MM.1S (cell line): Measurements from ENCODE around the gene FGD4.
"Not testable (repeated sequence)": the region's sequence is repeated elsewhere in the genome, so short reads cannot be mapped to it uniquely, and the experiment has no call there.

Experiments used
- DNase-seq: peaks from one replicate; pipeline ENCODE4 v3.0.0-alpha.2; 2015
- H2AFZ ChIP-seq: fragments of 300-600 bp; sonication (generic); 2 replicates; pipeline ENCODE4 v1.6.0; 2016; ENCODE audit warnings: antibody characterized with exemption, low read length
- H3F3A ChIP-seq: fragments of 300-600 bp; sonication (generic); 2 replicates; pipeline ENCODE4 v1.6.1; 2016; ENCODE audit warnings: mild to moderate bottlenecking, antibody characterized with exemption, low read length, moderate library complexity, mixed read lengths; ENCODE audit not compliant: insufficient read depth
- H3K27ac ChIP-seq: fragments of 300-600 bp; sonication (generic); 2 replicates; pipeline ENCODE4 v1.5.1; 2016; ENCODE audit warnings: mild to moderate bottlenecking, low read length
- H3K27me3 ChIP-seq: fragments of 300-600 bp; sonication (generic); replicated peaks from 2 replicates; pipeline ENCODE4 v1.6.0; 2016; ENCODE audit warnings: low read length; ENCODE audit not compliant: insufficient read depth
- H3K36me3 ChIP-seq: fragments of 300-600 bp; sonication (generic); replicated peaks from 2 replicates; pipeline ENCODE4 v1.6.1; 2016; ENCODE audit warnings: mild to moderate bottlenecking, low read length, mixed read lengths; ENCODE audit not compliant: insufficient read depth
- H3K4me1 ChIP-seq: fragments of 300-600 bp; sonication (generic); 2 replicates; pipeline ENCODE4 v1.6.1; 2016; ENCODE audit warnings: low read length, mixed read lengths
- H3K4me2 ChIP-seq: fragments of 300-600 bp; sonication (generic); 2 replicates; pipeline ENCODE4 v1.6.0; 2016; ENCODE audit warnings: low read depth, low read length
- H3K4me3 ChIP-seq: fragments of 300-600 bp; sonication (generic); 2 replicates; pipeline ENCODE4 v1.5.1; 2016; ENCODE audit warnings: low read length, mixed read lengths
- H3K79me2 ChIP-seq: fragments of 300-600 bp; sonication (generic); 2 replicates; pipeline ENCODE4 v1.6.1; 2016; ENCODE audit warnings: mixed run types, low read length, mixed read lengths
- H3K9ac ChIP-seq: fragments of 300-600 bp; sonication (generic); 2 replicates; pipeline ENCODE4 v1.6.1; 2016; ENCODE audit warnings: low read length, mixed read lengths
- H3K9me2 ChIP-seq: fragments of 300-600 bp; sonication (generic); replicated peaks from 2 replicates; pipeline ENCODE4 v1.6.1; 2016; ENCODE audit warnings: mild to moderate bottlenecking, low read length, mixed read lengths; ENCODE audit not compliant: insufficient read depth
- H3K9me3 ChIP-seq: fragments of 300-600 bp; sonication (generic); replicated peaks from 2 replicates; pipeline ENCODE4 v1.6.1; 2016; ENCODE audit warnings: mild to moderate bottlenecking, low read length, mixed read lengths; ENCODE audit not compliant: insufficient read depth
- H4K20me1 ChIP-seq: fragments of 300-600 bp; sonication (generic); 2 replicates; pipeline ENCODE4 v1.6.1; 2016; ENCODE audit warnings: mild to moderate bottlenecking, low read length, moderate library complexity, mixed read lengths; ENCODE audit not compliant: insufficient read depth
- CTCF ChIP-seq: fragments of 300-600 bp; sonication (generic); IDR thresholded peaks from 2 replicates; pipeline ENCODE4 v1.5.1; 2016; ENCODE audit warnings: antibody characterized with exemption, low read length, mixed read lengths
- EZH2 ChIP-seq: fragments of 300-600 bp; sonication (generic); optimal IDR thresholded peaks from 2 replicates; pipeline ENCODE3; 2017; ENCODE audit warnings: low read depth, mild to moderate bottlenecking, antibody characterized with exemption, low read length, mixed read lengths
- EZH2phosphoT487 ChIP-seq: fragments of 300-600 bp; sonication (generic); IDR thresholded peaks from 2 replicates; pipeline ENCODE4 v1.6.1; 2018; ENCODE audit warnings: antibody characterized with exemption, low read length

FGD4 gene

GRCh38 chr12:32559434-32559833 lies 160.1 kb downstream of the FGD4 start:
- H3K27me3 ChIP-seq, result no peaks in the 10 kb centered on the region
- H3F3A ChIP-seq, result peaks cover 35% of the 10 kb centered on the region
- H3K4me3 ChIP-seq, result peak overlapping the region; percentile 39
- peak overlapping the region; percentile 90 for H3K27ac ChIP-seq
- no peaks in the 10 kb centered on the region for H3K9me3 ChIP-seq
- H2AFZ ChIP-seq, result no peak overlapping the region
- peaks cover 77% of the 10 kb centered on the region for H3K79me2 ChIP-seq
- TF ChIP-seq EZH2phosphoT487, result no peak
- no peak for TF ChIP-seq EZH2
- no peak for TF ChIP-seq CTCF
- H3K36me3 ChIP-seq, result peaks cover 9% of the 10 kb centered on the region; the same call in 1 of the 2 replicates
- no peaks in the 10 kb centered on the region for H3K9me2 ChIP-seq
- DNase-seq, result peak; percentile 21
- peak overlapping the region; percentile 84 for H3K4me2 ChIP-seq
- H3K9ac ChIP-seq, result peak overlapping the region; percentile 44
- H3K4me1 ChIP-seq, result peaks cover 28% of the 10 kb centered on the region
- H4K20me1 ChIP-seq, result no peaks in the 10 kb centered on the region

GRCh38 chr12:32560520-32560919 lies 161.2 kb downstream of the FGD4 start:
- Histone ChIP-seq H3K27ac (peak overlapping the region; percentile 90; the same call in 1 of the 2 replicates), H3K4me1 (peaks cover 28% of the 10 kb centered on the region), H3K27me3 (no peaks in the 10 kb centered on the region), H3K9ac (peak overlapping the region; percentile 44; the same call in 1 of the 2 replicates), H3K9me3 (no peaks in the 10 kb centered on the region), H3K36me3 (peaks cover 12% of the 10 kb centered on the region; the same call in 1 of the 2 replicates), H3K9me2 (no peaks in the 10 kb centered on the region), H4K20me1 (no peaks in the 10 kb centered on the region), H2AFZ (no peak overlapping the region), H3K4me2 (peak overlapping the region; percentile 84; the same call in 1 of the 2 replicates), H3K79me2 (peaks cover 78% of the 10 kb centered on the region), H3K4me3 (no peak overlapping the region), H3F3A (peaks cover 35% of the 10 kb centered on the region)
- DNase-seq, result no peak
- TF ChIP-seq EZH2phosphoT487 (no peak), EZH2 (no peak), CTCF (peak; percentile 28; the same call in 1 of the 2 replicates)

- H4K20me1 ChIP-seq, result no peaks in the 10 kb centered on the region
- no peaks in the 10 kb centered on the region for H3K9me3 ChIP-seq
- peaks cover 28% of the 10 kb centered on the region for H3K4me1 ChIP-seq
- H3K79me2 ChIP-seq, result peaks cover 78% of the 10 kb centered on the region
- H3K9ac ChIP-seq, result no peak overlapping the region
- H3K27ac ChIP-seq, result no peak overlapping the region
- no peak overlapping the region for H3K4me2 ChIP-seq
- H3K4me3 ChIP-seq, result no peak overlapping the region
- no peak overlapping the region for H2AFZ ChIP-seq
- H3K9me2 ChIP-seq, result no peaks in the 10 kb centered on the region
- no peaks in the 10 kb centered on the region for H3K27me3 ChIP-seq
- peaks cover 35% of the 10 kb centered on the region for H3F3A ChIP-seq
- H3K36me3 ChIP-seq, result peaks cover 12% of the 10 kb centered on the region; the same call in 1 of the 2 replicates
- no peak for TF ChIP-seq EZH2phosphoT487
- no peak for TF ChIP-seq EZH2
- TF ChIP-seq CTCF, result no peak
- DNase-seq, result no peak
These were observed 162.6 kb downstream of the FGD4 start for GRCh38 chr12:32561931-32562341.

- Histone ChIP-seq H3F3A (peaks cover 33% of the 10 kb centered on the region), H3K4me1 (peaks cover 25% of the 10 kb centered on the region), H3K36me3 (peaks cover 12% of the 10 kb centered on the region; the same call in 1 of the 2 replicates), H3K79me2 (peaks cover 79% of the 10 kb centered on the region)
- not testable (repeated sequence) for H3K9me3 ChIP-seq, H3K9ac ChIP-seq, H3K27me3 ChIP-seq, H3K27ac ChIP-seq, DNase-seq, H2AFZ ChIP-seq, H3K9me2 ChIP-seq, H3K4me3 ChIP-seq, H3K4me2 ChIP-seq, H4K20me1 ChIP-seq
These were observed 163.1 kb downstream of the FGD4 start for GRCh38 chr12:32562413-32562812.
